ENCODE results near the gene DEFB126.

- no peak for TF ChIP-seq CTCF (IDR thresholded peaks at IDR 0.05)
- TF ChIP-seq POLR2A (IDR thresholded peaks at IDR 0.05), result no peak
Measured at GRCh38 chr20:145877-146276, 3.5 kb downstream of the DEFB126 start.
